Measurements from ENCODE around the gene GSK3A. TPM values are rescaled to one million over a fixed set of nuclear protein-coding genes. Genes with fewer than 3 reads are reported as not detected.

GSK3A gene
- total RNA-seq, 1 experiment from 2014 or later, result 70.1 TPM

- no peak for DNase-seq (ENCODE audit: low spot score)
- Histone ChIP-seq H3K4me3 (ENCODE audit: low read depth, low read length, poor library complexity, severe bottlenecking) (no peak overlapping the region), H3K4me1 (ENCODE audit: insufficient read depth, low read length, poor library complexity, severe bottlenecking) (peaks cover 4% of the 10 kb centered on the region), H3K9me3 (ENCODE audit: low read depth, low read length, poor library complexity, severe bottlenecking) (no peaks in the 10 kb centered on the region), H3K27me3 (replicated peaks; ENCODE audit: insufficient read depth, low read depth, low read length, poor library complexity) (no peaks in the 10 kb centered on the region), H3K36me3 (ENCODE audit: insufficient read depth, low read length, poor library complexity, severe bottlenecking) (peaks cover 69% of the 10 kb centered on the region), H3K27ac (ENCODE audit: low read depth, low read length, poor library complexity, severe bottlenecking) (no peak overlapping the region)
- POLR2A ChIA-PET (ENCODE audit: low non-redundant PET), result no interaction called here
- BruUV-seq (replicated peaks), result no TSS peak
- CTCF ChIA-PET, result no interaction called here
- intact Hi-C loops (cut with micrococcal nuclease; ENCODE audit: unreplicated experiment), result no loop called here
- TF ChIP-seq CTCF (conservative IDR thresholded peaks at IDR 0.05; ENCODE audit: low read depth, low read length) (no peak), EZH2 (IDR thresholded peaks at IDR 0.05; ENCODE audit: borderline replicate concordance, low read depth, low read length, poor library complexity, severe bottlenecking) (no peak)
Measured at GRCh38 chr19:42226886-42227285, 15.5 kb downstream of the GSK3A start.

GRCh38 chr19:42225718-42226292 is 16.6 kb downstream of the GSK3A start:
- ChIA-PET POLR2A (ENCODE audit: low non-redundant PET) (no interaction called here), CTCF (no interaction called here)
- no peaks in the 10 kb centered on the region for H3K27me3 ChIP-seq (replicated peaks; ENCODE audit: insufficient read depth, low read depth, low read length, poor library complexity)
- H3K9me3 ChIP-seq (ENCODE audit: low read depth, low read length, poor library complexity, severe bottlenecking), result no peaks in the 10 kb centered on the region
- peaks cover 58% of the 10 kb centered on the region for H3K36me3 ChIP-seq (ENCODE audit: insufficient read depth, low read length, poor library complexity, severe bottlenecking)
- peaks cover 7% of the 10 kb centered on the region for H3K4me1 ChIP-seq (ENCODE audit: insufficient read depth, low read length, poor library complexity, severe bottlenecking)
- H3K27ac ChIP-seq (ENCODE audit: low read depth, low read length, poor library complexity, severe bottlenecking), result no peak overlapping the region
- BruUV-seq (replicated peaks), result no TSS peak
- TF ChIP-seq CTCF (conservative IDR thresholded peaks at IDR 0.05; ENCODE audit: low read depth, low read length) (no peak), EZH2 (IDR thresholded peaks at IDR 0.05; ENCODE audit: borderline replicate concordance, low read depth, low read length, poor library complexity, severe bottlenecking) (no peak)
- H3K4me3 ChIP-seq (ENCODE audit: low read depth, low read length, poor library complexity, severe bottlenecking), result no peak overlapping the region
- intact Hi-C loops (cut with micrococcal nuclease; ENCODE audit: unreplicated experiment), result no loop called here
- no peak for DNase-seq (ENCODE audit: low spot score)

- no TSS peak for BruUV-seq (replicated peaks)
- Histone ChIP-seq H3K27me3 (replicated peaks; ENCODE audit: insufficient read depth, low read depth, low read length, poor library complexity) (no peaks in the 10 kb centered on the region), H3K9me3 (ENCODE audit: low read depth, low read length, poor library complexity, severe bottlenecking) (no peaks in the 10 kb centered on the region), H3K4me3 (ENCODE audit: low read depth, low read length, poor library complexity, severe bottlenecking) (no peak overlapping the region), H3K36me3 (ENCODE audit: insufficient read depth, low read length, poor library complexity, severe bottlenecking) (peaks cover 55% of the 10 kb centered on the region), H3K4me1 (ENCODE audit: insufficient read depth, low read length, poor library complexity, severe bottlenecking) (peaks cover 8% of the 10 kb centered on the region), H3K27ac (ENCODE audit: low read depth, low read length, poor library complexity, severe bottlenecking) (no peak overlapping the region)
- no peak for DNase-seq (ENCODE audit: low spot score)
- intact Hi-C loops (cut with micrococcal nuclease; ENCODE audit: unreplicated experiment), result no loop called here
- no peak for TF ChIP-seq EZH2 (IDR thresholded peaks at IDR 0.05; ENCODE audit: borderline replicate concordance, low read depth, low read length, poor library complexity, severe bottlenecking)
- no peak for TF ChIP-seq CTCF (conservative IDR thresholded peaks at IDR 0.05; ENCODE audit: low read depth, low read length)
- ChIA-PET CTCF (no interaction called here), POLR2A (ENCODE audit: low non-redundant PET) (no interaction called here)
Measured at GRCh38 chr19:42224940-42225717, 17.3 kb downstream of the GSK3A start.
